IPS DF 4.7 (cell line): ENCODE measurements around the gene ACP7.
"Not testable (repeated sequence)": the region's sequence is repeated elsewhere in the genome, so short reads cannot be mapped to it uniquely, and the experiment has no call there.

Experiments
- DNase-seq: peaks from one replicate; pipeline ENCODE4 v3.0.0-alpha.2; 2013; ENCODE audit warnings: low spot score; ENCODE audit errors: extremely low read depth

Gene ACP7

GRCh38 chr19:39106194-39106593 is 22.0 kb downstream of the ACP7 start:
- no peak for DNase-seq

GRCh38 chr19:39109641-39110040 is 25.5 kb downstream of the ACP7 start:
- DNase-seq: no peak

GRCh38 chr19:39110263-39110967 is 26.2 kb downstream of the ACP7 start:
- DNase-seq: peak; percentile 28

- no peak for DNase-seq
Measured at GRCh38 chr19:39111593-39112199, 27.5 kb downstream of the ACP7 start.

GRCh38 chr19:39112338-39112890 is 28.2 kb downstream of the ACP7 start:
- no peak for DNase-seq

- no peak for DNase-seq
Measured at GRCh38 chr19:39113199-39113598, 29.0 kb downstream of the ACP7 start.

- DNase-seq: no peak
Measured at GRCh38 chr19:39115105-39115847, 31.1 kb downstream of the ACP7 start.

GRCh38 chr19:39117023-39117422 is 32.9 kb downstream of the ACP7 start:
- DNase-seq: not testable (repeated sequence)

GRCh38 chr19:39119830-39120229 is 35.7 kb downstream of the ACP7 start:
- no peak for DNase-seq

- no peak for DNase-seq
Measured at GRCh38 chr19:39122934-39123731, 39.0 kb downstream of the ACP7 start.

GRCh38 chr19:39124136-39124764 is 40.1 kb downstream of the ACP7 start:
- DNase-seq: no peak

- DNase-seq: no peak
Measured at GRCh38 chr19:39125199-39125553, 41.0 kb downstream of the ACP7 start.

GRCh38 chr19:39125554-39126311 is 41.6 kb downstream of the ACP7 start, which contains the start of gene PAK4:
Gene PAK4 (plus strand): TSS chr19:39125786. CDS start chr19:39169554, 43,768 bp downstream.
- no peak for DNase-seq

GRCh38 chr19:39126312-39127187 is 42.4 kb downstream of the ACP7 start:
- DNase-seq: no peak

- no peak for DNase-seq
Measured at GRCh38 chr19:39127812-39128515, 43.8 kb downstream of the ACP7 start.

GRCh38 chr19:39128516-39129079 is 44.4 kb downstream of the ACP7 start:
- no peak for DNase-seq

GRCh38 chr19:39129116-39129515 is 44.9 kb downstream of the ACP7 start:
- no peak for DNase-seq
